HG03439 (cell line): ENCODE measurements around the gene PRAC2.

Experiments
- ATAC-seq: cut with Tn5 transposase; IDR thresholded peaks from one replicate; pipeline ENCODE4 v1.9.1; 2021; ENCODE audit warnings: mild to moderate bottlenecking, moderate library complexity; ENCODE audit not compliant: unreplicated experiment

Gene PRAC2

GRCh38 chr17:48752399-48753288 lies 29.7 kb downstream of the PRAC2 start:
- ATAC-seq = no peak

- no peak for ATAC-seq
Observed at GRCh38 chr17:48753794-48754499, 31.0 kb downstream of the PRAC2 start.

- ATAC-seq = no peak
Observed at GRCh38 chr17:48754500-48755261, 31.7 kb downstream of the PRAC2 start.

GRCh38 chr17:48755356-48755755 lies 32.4 kb downstream of the PRAC2 start:
- ATAC-seq = no peak

GRCh38 chr17:48756830-48757251 lies 33.9 kb downstream of the PRAC2 start:
- no peak for ATAC-seq

GRCh38 chr17:48757524-48757961 lies 34.6 kb downstream of the PRAC2 start:
- no peak for ATAC-seq

GRCh38 chr17:48759288-48759687 lies 36.3 kb downstream of the PRAC2 start:
- ATAC-seq = no peak

- ATAC-seq = no peak
Observed at GRCh38 chr17:48760411-48760810, 37.4 kb downstream of the PRAC2 start.

- ATAC-seq = no peak
Observed at GRCh38 chr17:48761114-48761513, 38.1 kb downstream of the PRAC2 start.

GRCh38 chr17:48767263-48767774 lies 44.3 kb downstream of the PRAC2 start:
- ATAC-seq = no peak

GRCh38 chr17:48769009-48769675 lies 46.2 kb downstream of the PRAC2 start:
- ATAC-seq = no peak

- no peak for ATAC-seq
Observed at GRCh38 chr17:48770954-48771353, 48.0 kb downstream of the PRAC2 start.

- ATAC-seq = no peak
Observed at GRCh38 chr17:48773245-48773644, 50.3 kb downstream of the PRAC2 start.
